Upper lobe of left lung (tissue), 4 donors: ENCODE data around the gene CEP70.

Experiments used
- CTCF ChIP-seq, 6 experiments: fragments of 450-650 bp in 4 of 6; fragments of 200-600 bp in 2 of 6; sonication (generic) in 2 of 6; IDR thresholded peaks; one replicate each; pipeline ENCODE4 v1.5.1; 2016 to 2019; ENCODE audit warnings: antibody characterized with exemption in 6 of 6
- POLR2AphosphoS5 ChIP-seq, 2 donors: sonication (generic); formaldehyde crosslinking; IDR thresholded peaks; one replicate each; pipeline ENCODE4 v1.5.1; 2017; ENCODE audit warnings: antibody characterized with exemption in 2 of 2

GRCh38 chr3:138492980-138493675, 100.9 kb downstream of the CEP70 start:
- no peak for TF ChIP-seq CTCF (IDR thresholded peaks at IDR 0.05)
- TF ChIP-seq POLR2AphosphoS5 (IDR thresholded peaks at IDR 0.05) = no peak
